ENCODE measurements around the gene DCAF8. TPM values are rescaled to one million over a fixed set of nuclear protein-coding genes. Genes with fewer than 3 reads are reported as not detected.

The DCAF8 gene
- total RNA-seq, 1 experiment from 2014 or later: 181 TPM

DNA sequence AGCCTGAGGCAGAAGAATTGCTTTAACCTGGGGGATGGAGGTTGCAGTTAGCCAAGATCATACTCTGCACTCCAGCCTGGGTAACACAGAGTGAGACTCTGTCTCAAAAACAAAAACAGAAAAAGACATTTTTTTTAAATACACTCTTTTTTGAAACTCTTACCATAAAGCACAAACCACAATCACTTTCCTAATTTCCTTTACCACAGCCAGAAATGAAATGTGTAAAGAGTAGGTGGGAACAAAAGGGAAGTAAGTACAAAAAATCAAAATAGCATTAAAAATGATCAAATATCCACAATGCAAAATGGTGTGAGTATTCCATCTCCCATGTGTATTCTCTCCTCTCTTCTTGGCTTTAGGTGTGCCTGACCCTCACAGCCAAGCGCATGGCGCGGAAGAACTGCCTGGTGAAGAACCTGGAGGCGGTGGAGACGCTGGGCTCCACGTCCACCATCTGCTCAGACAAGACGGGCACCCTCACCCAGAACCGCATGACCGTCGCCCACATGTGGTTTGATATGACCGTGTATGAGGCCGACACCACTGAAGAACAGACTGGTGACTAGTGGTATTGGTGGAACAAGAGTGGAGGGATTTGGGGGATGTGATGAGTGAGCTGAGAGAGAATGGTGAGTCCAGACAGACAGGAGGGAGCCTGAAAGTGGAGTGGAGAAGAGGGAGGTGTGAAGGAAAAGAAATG, 96.0 kb downstream of the DCAF8 start:
- Mint-ChIP-seq H3K4me1 (ENCODE audit: insufficient read depth, unreplicated experiment) (peaks cover 4% of the 10 kb centered on the region), H3K27ac (ENCODE audit: low read depth, unreplicated experiment) (no peak overlapping the region), H3K36me3 (ENCODE audit: insufficient read depth, unreplicated experiment) (no peaks in the 10 kb centered on the region), H3K9me3 (ENCODE audit: unreplicated experiment) (no peaks in the 10 kb centered on the region), H3K4me3 (ENCODE audit: unreplicated experiment) (no peak overlapping the region), H3K27me3 (ENCODE audit: insufficient read depth, unreplicated experiment) (peaks cover 32% of the 10 kb centered on the region)
- no peak for DNase-seq (ENCODE audit: unreplicated experiment)
- TF ChIP-seq, protein P1, sequence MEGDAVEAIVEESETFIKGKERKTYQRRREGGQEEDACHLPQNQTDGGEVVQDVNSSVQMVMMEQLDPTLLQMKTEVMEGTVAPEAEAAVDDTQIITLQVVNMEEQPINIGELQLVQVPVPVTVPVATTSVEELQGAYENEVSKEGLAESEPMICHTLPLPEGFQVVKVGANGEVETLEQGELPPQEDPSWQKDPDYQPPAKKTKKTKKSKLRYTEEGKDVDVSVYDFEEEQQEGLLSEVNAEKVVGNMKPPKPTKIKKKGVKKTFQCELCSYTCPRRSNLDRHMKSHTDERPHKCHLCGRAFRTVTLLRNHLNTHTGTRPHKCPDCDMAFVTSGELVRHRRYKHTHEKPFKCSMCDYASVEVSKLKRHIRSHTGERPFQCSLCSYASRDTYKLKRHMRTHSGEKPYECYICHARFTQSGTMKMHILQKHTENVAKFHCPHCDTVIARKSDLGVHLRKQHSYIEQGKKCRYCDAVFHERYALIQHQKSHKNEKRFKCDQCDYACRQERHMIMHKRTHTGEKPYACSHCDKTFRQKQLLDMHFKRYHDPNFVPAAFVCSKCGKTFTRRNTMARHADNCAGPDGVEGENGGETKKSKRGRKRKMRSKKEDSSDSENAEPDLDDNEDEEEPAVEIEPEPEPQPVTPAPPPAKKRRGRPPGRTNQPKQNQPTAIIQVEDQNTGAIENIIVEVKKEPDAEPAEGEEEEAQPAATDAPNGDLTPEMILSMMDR (IDR thresholded peaks at IDR 0.05; ENCODE audit: unreplicated experiment): no peak
- CTCF ChIA-PET: interaction anchor here (0.9 to 1.4 kb wide), 7 partner anchors 10 to 89 kb away, joined by 3 to 6 read pairs (median 3); no protein-coding TSS in a partner anchor
- BruUV-seq (replicated peaks): no TSS peak
- intact Hi-C loops (cut with micrococcal nuclease): no loop called here
- POLR2A ChIA-PET: no interaction called here

Other genes starting within 250 kb of the DCAF8 start
- gene PIGM, start 230.6 kb downstream of the DCAF8 start, total RNA-seq (2022): 7.7 and 10.1 TPM in 2 replicates
- not detected in 2 replicates for gene KCNJ10, start 192.4 kb downstream of the DCAF8 start, total RNA-seq (2022)
- gene KCNJ9, start 181.0 kb downstream of the DCAF8 start, total RNA-seq (2022): 0.07 TPM in 1 of 2 replicates, not detected in the other
- 13.8 and 19.7 TPM in 2 replicates for gene IGSF8, start 163.9 kb downstream of the DCAF8 start, total RNA-seq (2022)
- gene ATP1A2, start 146.8 kb downstream of the DCAF8 start, total RNA-seq (2022): 0.07 TPM in 1 of 2 replicates, not detected in the other
- not detected in 2 replicates for gene ATP1A4, start 110.9 kb downstream of the DCAF8 start, total RNA-seq (2022)
- not detected in 2 replicates for gene CASQ1, start 72.0 kb downstream of the DCAF8 start, total RNA-seq (2022)
- gene PEA15, start 57.2 kb downstream of the DCAF8 start, total RNA-seq (2022): 183 and 198 TPM in 2 replicates
- gene PEX19, start 22.6 kb upstream of the DCAF8 start, total RNA-seq (2022): 61.2 and 73.2 TPM in 2 replicates
- gene COPA, start 80.7 kb upstream of the DCAF8 start, total RNA-seq (2022): 273 and 353 TPM in 2 replicates
- gene NCSTN, start 80.8 kb upstream of the DCAF8 start, total RNA-seq (2022): 125 and 129 TPM in 2 replicates
- 0.12 and 0.20 TPM in 2 replicates for gene NHLH1, start 104.5 kb upstream of the DCAF8 start, total RNA-seq (2022)
- 0.26 and 0.27 TPM in 2 replicates for gene VANGL2, start 138.0 kb upstream of the DCAF8 start, total RNA-seq (2022)

Measured in MCF 10A (cell line).